ENCODE results near the gene CCNL2. TPM values are rescaled to one million over a fixed set of nuclear protein-coding genes. Genes with fewer than 3 reads are reported as not detected.

CCNL2 gene
- total and polyA plus RNA-seq, 2 of the 13 experiments (the other 11 are each of a cell fraction or from before 2014, with no cell fraction given) = 105 to 340 TPM

- peak; percentile 72 for TF ChIP-seq MYC (CRISPR knock-in tag; IDR thresholded peaks at IDR 0.05; ENCODE audit: borderline replicate concordance)
- TF ChIP-seq ZNF510 (CRISPR knock-in tag; IDR thresholded peaks at IDR 0.05; ENCODE audit: low read depth) = no peak; the same call in 1 of the 2 replicates
- no peak for TF ChIP-seq MAFK (conservative IDR thresholded peaks at IDR 0.05 in 1 of 2, IDR thresholded peaks at IDR 0.05 in 1 of 2; ENCODE audit: low read length in 2 of 2)
- peak; percentile 87; the same call in 1 of the 3 replicates for TF ChIP-seq MXI1 (IDR thresholded peaks at IDR 0.05; ENCODE audit: borderline replicate concordance, low read depth, low read length)
- peak; percentile 60 for TF ChIP-seq TCF7 (IDR thresholded peaks at IDR 0.05; ENCODE audit: low read depth)
- TF ChIP-seq ZSCAN25 (CRISPR knock-in tag; IDR thresholded peaks at IDR 0.05) = peak; percentile 91
- peak; percentile 26 for TF ChIP-seq ASH2L (IDR thresholded peaks at IDR 0.05; ENCODE audit: insufficient read length, low read depth, low read length)
- TF ChIP-seq SMAD1 (CRISPR knock-in tag; IDR thresholded peaks at IDR 0.05; ENCODE audit: borderline replicate concordance, low read depth) = peak; percentile 68; the same call in 1 of the 2 replicates
- peak; percentile 95 for TF ChIP-seq ZNF296 (CRISPR knock-in tag; conservative IDR thresholded peaks at IDR 0.05)
- TF ChIP-seq GPN1 (CRISPR knock-in tag; IDR thresholded peaks at IDR 0.05; ENCODE audit: borderline replicate concordance) = no peak
- TF ChIP-seq, protein P1, sequence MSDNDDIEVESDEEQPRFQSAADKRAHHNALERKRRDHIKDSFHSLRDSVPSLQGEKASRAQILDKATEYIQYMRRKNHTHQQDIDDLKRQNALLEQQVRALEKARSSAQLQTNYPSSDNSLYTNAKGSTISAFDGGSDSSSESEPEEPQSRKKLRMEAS (IDR thresholded peaks at IDR 0.05) = no peak
- no peak for TF ChIP-seq IRX3 (CRISPR knock-in tag; IDR thresholded peaks at IDR 0.05; ENCODE audit: borderline replicate concordance, low read depth)
- peak; percentile 96 for TF ChIP-seq RXRB (CRISPR knock-in tag; IDR thresholded peaks at IDR 0.05; ENCODE audit: borderline replicate concordance)
- peak; percentile 44 for TF ChIP-seq HNRNPK (IDR thresholded peaks at IDR 0.05; ENCODE audit: low read depth, low read length, poor library complexity, severe bottlenecking)
- no peak for TF ChIP-seq ZNF7 (CRISPR knock-in tag; IDR thresholded peaks at IDR 0.05)
- TF ChIP-seq, protein P2, sequence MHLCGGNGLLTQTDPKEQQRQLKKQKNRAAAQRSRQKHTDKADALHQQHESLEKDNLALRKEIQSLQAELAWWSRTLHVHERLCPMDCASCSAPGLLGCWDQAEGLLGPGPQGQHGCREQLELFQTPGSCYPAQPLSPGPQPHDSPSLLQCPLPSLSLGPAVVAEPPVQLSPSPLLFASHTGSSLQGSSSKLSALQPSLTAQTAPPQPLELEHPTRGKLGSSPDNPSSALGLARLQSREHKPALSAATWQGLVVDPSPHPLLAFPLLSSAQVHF (CRISPR knock-in tag; IDR thresholded peaks at IDR 0.05) = no peak
- TF ChIP-seq, protein P3, sequence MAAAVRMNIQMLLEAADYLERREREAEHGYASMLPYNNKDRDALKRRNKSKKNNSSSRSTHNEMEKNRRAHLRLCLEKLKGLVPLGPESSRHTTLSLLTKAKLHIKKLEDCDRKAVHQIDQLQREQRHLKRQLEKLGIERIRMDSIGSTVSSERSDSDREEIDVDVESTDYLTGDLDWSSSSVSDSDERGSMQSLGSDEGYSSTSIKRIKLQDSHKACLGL (CRISPR knock-in tag; IDR thresholded peaks at IDR 0.05) = no peak; the same call in 1 of the 2 replicates
- no peak for TF ChIP-seq MAFF (IDR thresholded peaks at IDR 0.05; ENCODE audit: low read depth, low read length)
- no peak for TF ChIP-seq NFRKB (IDR thresholded peaks at IDR 0.05)
- TF ChIP-seq ZNF878 (CRISPR knock-in tag; IDR thresholded peaks at IDR 0.05) = no peak
- TF ChIP-seq AKNA (CRISPR knock-in tag; IDR thresholded peaks at IDR 0.05; ENCODE audit: borderline replicate concordance) = no peak
- no peak for TF ChIP-seq CBX2 (IDR thresholded peaks at IDR 0.05; ENCODE audit: low read depth, low read length)
- TF ChIP-seq CBX2 (CRISPR knock-in tag; IDR thresholded peaks at IDR 0.05; ENCODE audit: low read depth) = no peak
Measured at GRCh38 chr1:1432951-1433803, 34.0 kb upstream of the CCNL2 start (continued).
